ENCODE measurements around the gene CDIPT. TPM values are rescaled to one million over a fixed set of nuclear protein-coding genes. Genes with fewer than 3 reads are reported as not detected.

The CDIPT gene
- total RNA-seq, 1 donor from 2014 or later, result 89.4 TPM

- no peaks in the 10 kb centered on the region for H3K27me3 ChIP-seq
- intact Hi-C loops (cut with DNase I), result loop anchor here (5.0 kb wide), 2 partner anchors 183 to 253 kb away; partner anchors contain the start of genes ALDOA, HIRIP3 and INO80E
- peaks cover 0 to 18% of the 10 kb centered on the region in 2 donors for H3K36me3 ChIP-seq
- H3K9me3 ChIP-seq, result no peaks in the 10 kb centered on the region
- peak overlapping the region; percentile 96 for H3K27ac ChIP-seq
- no peak for DNase-seq (ENCODE audit: extremely low spot score in 2 of 2)
- H3K4me3 ChIP-seq, result peak overlapping the region; percentile 57 to 74
- peaks cover 87% of the 10 kb centered on the region for H3K4me1 ChIP-seq
- TF ChIP-seq POLR2AphosphoS5 (IDR thresholded peaks at IDR 0.05; ENCODE audit: insufficient read depth in 1 of 2, low read depth in 1 of 2) (no peak), CTCF (IDR thresholded peaks at IDR 0.05) (no peak), POLR2A (IDR thresholded peaks at IDR 0.05) (no peak)
These were observed 49.1 kb downstream of the CDIPT start for GRCh38 chr16:29813644-29814562.

GRCh38 chr16:29812754-29813643, 50.0 kb downstream of the CDIPT start:
- TF ChIP-seq POLR2AphosphoS5 (IDR thresholded peaks at IDR 0.05; ENCODE audit: insufficient read depth in 1 of 2, low read depth in 1 of 2), result no peak
- TF ChIP-seq CTCF (IDR thresholded peaks at IDR 0.05), result no peak
- no peak for TF ChIP-seq POLR2A (IDR thresholded peaks at IDR 0.05)
- peaks cover 0 to 20% of the 10 kb centered on the region in 2 donors for H3K36me3 ChIP-seq
- intact Hi-C loops (cut with DNase I), result loop anchor here (5.0 kb wide), 2 partner anchors 184 to 254 kb away; partner anchors contain the start of genes ALDOA, HIRIP3 and INO80E
- no peak for DNase-seq (ENCODE audit: extremely low spot score in 2 of 2)
- H3K27me3 ChIP-seq, result no peaks in the 10 kb centered on the region
- peaks cover 87% of the 10 kb centered on the region for H3K4me1 ChIP-seq
- no peaks in the 10 kb centered on the region for H3K9me3 ChIP-seq
- H3K27ac ChIP-seq, result peak overlapping the region; percentile 96
- peak overlapping the region; percentile 57 to 74 for H3K4me3 ChIP-seq

GRCh38 chr16:29811896-29812665, 50.9 kb downstream of the CDIPT start, which contains the start of gene PRRT2:
Gene PRRT2 (plus strand): TSS chr16:29812193. CDS start chr16:29813055, 862 bp downstream.
- Histone ChIP-seq H3K4me1 (peaks cover 86% of the 10 kb centered on the region), H3K27me3 (no peaks in the 10 kb centered on the region), H3K36me3 (peaks cover 0 to 20% of the 10 kb centered on the region in 2 donors), H3K9me3 (no peaks in the 10 kb centered on the region), H3K4me3 (peak within 1 kb of the TSS; percentile 57 to 74), H3K27ac (peak within 1 kb of the TSS; percentile 96)
- TF ChIP-seq POLR2AphosphoS5 (IDR thresholded peaks at IDR 0.05; ENCODE audit: insufficient read depth in 1 of 2, low read depth in 1 of 2), result peak in 1 of 2 donors; percentile 71
- TF ChIP-seq POLR2A (IDR thresholded peaks at IDR 0.05), result peak in 1 of 2 donors; percentile 46
- no peak for TF ChIP-seq CTCF (IDR thresholded peaks at IDR 0.05)
- intact Hi-C loops (cut with DNase I), result loop anchor here (5.0 kb wide), 2 partner anchors 185 to 255 kb away; partner anchors contain the start of genes ALDOA, HIRIP3 and INO80E
- peak in 1 of 2 donors; percentile 90 for DNase-seq (ENCODE audit: extremely low spot score in 2 of 2)

GRCh38 chr16:29811170-29811895, 51.7 kb downstream of the CDIPT start:
- TF ChIP-seq POLR2AphosphoS5 (IDR thresholded peaks at IDR 0.05; ENCODE audit: insufficient read depth in 1 of 2, low read depth in 1 of 2) (peak; percentile 86 to 90), CTCF (IDR thresholded peaks at IDR 0.05) (no peak), POLR2A (IDR thresholded peaks at IDR 0.05) (peak in 1 of 2 donors; percentile 42)
- H3K27me3 ChIP-seq, result no peaks in the 10 kb centered on the region
- H3K9me3 ChIP-seq, result no peaks in the 10 kb centered on the region
- DNase-seq (ENCODE audit: extremely low spot score in 2 of 2), result no peak
- H3K27ac ChIP-seq, result peak overlapping the region; percentile 96
- intact Hi-C loops (cut with DNase I), result loop anchor here (5.0 kb wide), 2 partner anchors 186 to 256 kb away; partner anchors contain the start of genes ALDOA, HIRIP3 and INO80E
- peaks cover 0 to 20% of the 10 kb centered on the region in 2 donors for H3K36me3 ChIP-seq
- H3K4me1 ChIP-seq, result peaks cover 81% of the 10 kb centered on the region
- H3K4me3 ChIP-seq, result peak overlapping the region; percentile 57 to 74

Data from vagina (tissue), 2 donors.